Measurements from ENCODE around the gene CHDH. TPM values are rescaled to one million over a fixed set of nuclear protein-coding genes. Genes with fewer than 3 reads are reported as not detected.

The CHDH gene
- total and polyA plus RNA-seq, 2 donors (not counting 3 experiments of a cell fraction or from before 2014, with no cell fraction given) = 0.04 to 0.06 TPM

- Histone ChIP-seq H3K36me3 (ENCODE audit: control insufficient read depth in 2 of 2, extremely low read depth in 1 of 2, insufficient read depth in 2 of 2, low read length in 2 of 2) (no peaks in the 10 kb centered on the region), H3K79me2 (ENCODE audit: control insufficient read depth, insufficient read depth, low read length) (no peaks in the 10 kb centered on the region), H4K20me1 (replicated peaks; ENCODE audit: control insufficient read depth, extremely low read depth, insufficient read depth, low read length) (no peaks in the 10 kb centered on the region), H3K4me2 (ENCODE audit: insufficient read depth, low read length) (no peak overlapping the region), H2AFZ (ENCODE audit: low read depth, low read length) (no peak overlapping the region), H3K9me3 (replicated peaks; ENCODE audit: control insufficient read depth, insufficient read depth, low read length) (no peaks in the 10 kb centered on the region), H3K9me1 (replicated peaks; ENCODE audit: control insufficient read depth, extremely low read depth, insufficient read depth, low read length) (no peaks in the 10 kb centered on the region), H3K27ac (ENCODE audit: insufficient read depth, low read depth, low read length) (no peak overlapping the region), H3K4me3 (replicated peaks in 1 of 3; ENCODE audit: insufficient read depth in 1 of 3, low read depth in 1 of 3, low read length in 3 of 3) (no peak overlapping the region), H3K27me3 (ENCODE audit: control insufficient read depth in 2 of 2, insufficient read depth in 2 of 2, low read length in 2 of 2) (no peaks in the 10 kb centered on the region), H3K9ac (replicated peaks; ENCODE audit: extremely low read depth, insufficient read depth, low read length) (no peak overlapping the region), H3K4me1 (ENCODE audit: control insufficient read depth, extremely low read depth, insufficient read depth, low read length) (no peaks in the 10 kb centered on the region)
- DNase-seq (ENCODE audit: low read depth, low spot score) = no peak
- no TSS peak for BruUV-seq (replicated peaks)
- intact Hi-C loops (cut with micrococcal nuclease) (no loop called here), dilution Hi-C loops (cut with MboI; ENCODE audit: extremely low pct_ligation_motif_present, low sequenced_read_pairs) (no loop called here)
- FAIRE-seq = no peak
- TF ChIP-seq CTCF (IDR thresholded peaks at IDR 0.05; ENCODE audit: extremely low read depth in 1 of 2, insufficient read depth in 1 of 2, low read depth in 1 of 2, low read length in 2 of 2) (no peak), JUN (IDR thresholded peaks at IDR 0.05; ENCODE audit: borderline replicate concordance, insufficient read depth, insufficient read length, low read depth) (no peak), POLR2AphosphoS5 (IDR thresholded peaks at IDR 0.05; ENCODE audit: insufficient read depth, low read depth, low read length) (no peak), EZH2 (IDR thresholded peaks at IDR 0.05; ENCODE audit: borderline replicate concordance, low read depth, low read length, severe bottlenecking) (no peak), MAX (IDR thresholded peaks at IDR 0.05; ENCODE audit: insufficient read depth, insufficient read length) (no peak), GATA2 (IDR thresholded peaks at IDR 0.05; ENCODE audit: insufficient read depth, insufficient read length, low read depth, low read length) (no peak)
- CTCF ChIA-PET = no interaction called here
- POLR2A ChIA-PET = no interaction called here
Measured at GRCh38 chr3:53788038-53788437, 58.2 kb downstream of the CHDH start.
